Left lobe of liver (tissue), 2 donors: ENCODE measurements around the gene DISP2. TPM values are rescaled to one million over a fixed set of nuclear protein-coding genes. Genes with fewer than 3 reads are reported as not detected.
A peak's percentile ranks its signal among the peaks of the same experiment; 100 is the strongest.

Source experiments
- ATAC-seq: fragments of 200-7000 bp; cut with Tn5 transposase; one replicate; pipeline ENCODE4 v1.9.1; 2020; ENCODE audit warnings: mild to moderate bottlenecking, moderate library complexity
- DNase-seq: peaks from one replicate; pipeline ENCODE4 v3.0.0-alpha.2; 2020; ENCODE audit warnings: low spot score
- total RNA-seq: library from RNA; stranded (reverse); gene quantifications from one replicate; pipeline ENCODE4 v1.2.1, GENCODE V29; 2021
- donor health status: DM: no; HTN: no; CAD: no; lungs with moderate emphysema.
- donor health status: DM: no; HTN: yes; CAD: no.

Gene DISP2
- total RNA-seq, 1 donor from 2014 or later, result 0.25 TPM

DNA sequence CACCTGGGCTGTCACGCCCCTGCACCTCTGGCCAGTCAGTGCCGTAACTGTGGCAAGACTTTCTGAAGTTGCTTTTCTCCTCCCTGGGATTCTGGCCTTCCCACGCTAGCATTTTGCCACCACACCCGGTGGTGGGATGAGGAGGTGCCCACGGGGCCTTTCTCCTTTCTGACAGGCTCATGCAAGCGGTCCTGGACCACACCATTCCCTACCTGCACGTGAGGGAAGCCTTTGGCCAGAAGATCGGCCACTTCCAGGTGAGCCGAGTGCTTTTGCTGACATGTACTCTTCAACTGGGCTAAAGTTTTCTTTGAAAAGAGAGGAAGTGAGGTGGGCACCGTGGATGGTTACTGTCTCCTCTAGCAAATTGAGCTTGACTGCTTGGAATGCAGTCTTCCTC lies 57.2 kb downstream of the DISP2 start:
- ATAC-seq (no peak), DNase-seq (no peak)

DNA sequence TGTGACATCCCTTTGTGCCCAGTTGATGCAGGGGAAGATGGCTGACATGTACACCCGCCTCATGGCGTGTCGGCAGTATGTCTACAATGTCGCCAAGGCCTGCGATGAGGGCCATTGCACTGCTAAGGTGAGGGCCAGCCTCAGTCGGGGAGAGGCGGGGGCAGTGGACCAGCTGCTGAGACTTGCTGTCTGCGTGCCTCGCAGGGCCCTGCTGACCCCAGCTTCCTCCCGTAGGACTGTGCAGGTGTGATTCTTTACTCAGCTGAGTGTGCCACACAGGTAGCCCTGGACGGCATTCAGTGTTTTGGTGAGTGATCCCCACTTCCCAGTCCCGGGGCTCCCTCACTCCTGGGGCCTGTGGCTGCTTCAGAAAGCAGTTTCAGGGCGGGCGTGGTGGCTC lies 58.0 kb downstream of the DISP2 start:
- ATAC-seq (no peak), DNase-seq (no peak)

- no peak for DNase-seq
- ATAC-seq, result no peak
These were observed 60.1 kb downstream of the DISP2 start for GRCh38 chr15:40418126-40418525.

- ATAC-seq (peak; percentile 57), DNase-seq (peak; percentile 70)
These were observed 62.2 kb downstream of the DISP2 start for GRCh38 chr15:40420071-40420713.

- DNase-seq, result peak; percentile 83
- peak; percentile 59 for ATAC-seq
These were observed 62.8 kb downstream of the DISP2 start for GRCh38 chr15:40420793-40421192.

DNA sequence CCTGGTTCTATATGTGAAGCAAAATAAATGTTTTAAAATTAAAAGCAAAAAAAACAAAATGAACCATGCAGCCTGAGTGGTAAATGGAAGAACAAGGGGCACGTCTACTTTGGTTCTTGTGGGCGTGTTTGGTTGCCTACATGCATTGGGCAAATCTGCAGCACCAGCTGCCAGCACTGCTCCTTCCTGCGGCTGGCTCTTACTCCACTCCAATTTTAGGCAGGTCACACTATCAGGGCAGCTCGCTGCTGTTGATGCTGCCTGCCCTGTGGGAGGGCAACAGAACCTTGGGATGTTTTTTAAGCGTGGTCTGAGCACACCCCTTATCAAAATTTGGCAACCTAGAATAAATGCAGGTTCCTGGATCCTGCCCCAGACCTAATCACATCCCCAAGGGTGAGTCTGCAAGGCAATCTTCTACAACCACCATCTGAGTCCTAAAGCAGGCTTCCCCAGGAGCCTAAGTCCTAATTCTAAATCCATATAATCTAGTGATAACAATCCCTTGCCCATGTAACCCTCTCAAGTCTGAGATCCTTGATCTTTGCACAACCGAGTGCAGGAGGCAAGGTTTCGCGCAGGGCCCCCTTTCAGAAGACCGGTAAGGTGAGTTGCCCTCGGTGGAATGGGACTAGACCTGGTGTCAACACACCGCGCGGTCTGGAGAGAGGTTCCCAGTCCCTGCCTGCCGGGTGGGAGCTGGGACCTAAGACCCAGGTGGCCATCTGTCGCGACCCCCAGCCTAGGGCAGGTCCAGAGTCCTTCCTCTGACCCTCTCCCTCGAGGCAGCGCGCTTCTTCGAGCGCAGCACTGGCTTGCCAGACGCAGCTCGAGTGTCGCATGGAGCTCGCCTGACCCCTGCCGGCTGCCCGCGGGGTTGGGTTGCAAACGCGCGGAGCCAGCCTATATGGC lies 63.5 kb downstream of the DISP2 start:
- ATAC-seq (peak; percentile 87), DNase-seq (peak; percentile 84)

DNA sequence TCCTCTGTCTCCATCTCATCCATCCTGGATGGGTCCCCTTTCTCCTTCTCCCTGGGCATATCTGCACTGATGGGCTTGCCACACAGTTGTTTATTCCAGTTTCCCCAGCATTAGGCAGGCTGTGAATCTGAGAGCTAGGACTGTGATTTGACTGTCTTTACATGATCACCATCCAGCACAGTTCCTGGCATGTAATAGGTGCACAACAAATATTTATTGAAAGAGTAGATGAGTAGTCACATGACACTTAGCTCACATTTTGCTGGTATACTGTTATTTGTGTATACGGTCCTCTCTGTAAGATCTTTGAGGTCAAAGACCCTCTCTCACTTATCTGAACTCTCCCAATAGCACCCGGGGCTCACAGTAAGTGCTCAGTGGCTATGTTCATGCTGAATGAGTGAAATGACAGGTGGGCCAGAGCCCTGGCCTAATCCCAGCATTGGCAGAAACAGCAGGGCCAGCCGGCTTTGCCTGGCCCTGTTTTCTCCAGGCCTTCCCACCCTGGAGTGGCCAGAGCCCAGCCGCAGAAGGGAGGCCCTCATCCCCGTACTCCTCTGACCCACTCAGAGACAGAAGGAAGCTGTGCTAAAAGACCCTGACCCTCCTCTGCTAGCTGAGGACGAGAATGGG lies 66.6 kb downstream of the DISP2 start:
- ATAC-seq, result no peak

GRCh38 chr15:40425681-40426080 lies 67.7 kb downstream of the DISP2 start:
- no peak for ATAC-seq

More for the DNA sequence above, 66.6 kb downstream of the DISP2 start:
- no peak for DNase-seq

DNA sequence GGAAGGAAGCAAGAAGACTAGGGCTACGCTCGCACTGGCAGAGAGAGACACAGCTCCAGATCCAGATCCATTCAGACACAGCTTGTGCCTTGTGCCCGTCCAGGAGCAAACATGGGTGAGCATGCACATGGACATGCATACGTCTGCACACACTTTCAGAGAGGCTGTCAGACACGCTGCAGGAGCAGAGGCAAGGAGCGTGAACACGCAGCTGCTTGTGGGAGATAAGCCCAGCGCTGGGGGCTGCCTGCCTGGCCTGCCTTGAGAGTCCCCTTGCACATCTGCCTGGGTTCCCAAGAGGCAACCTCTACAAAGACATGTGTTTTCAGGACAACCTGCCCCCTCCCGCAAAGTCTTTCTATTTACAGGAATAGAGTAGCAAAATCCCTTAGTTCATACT lies 69.2 kb downstream of the DISP2 start:
- no peak for DNase-seq
- ATAC-seq, result no peak

More at GRCh38 chr15:40425681-40426080, 67.7 kb downstream of the DISP2 start:
- no peak for DNase-seq

DNA sequence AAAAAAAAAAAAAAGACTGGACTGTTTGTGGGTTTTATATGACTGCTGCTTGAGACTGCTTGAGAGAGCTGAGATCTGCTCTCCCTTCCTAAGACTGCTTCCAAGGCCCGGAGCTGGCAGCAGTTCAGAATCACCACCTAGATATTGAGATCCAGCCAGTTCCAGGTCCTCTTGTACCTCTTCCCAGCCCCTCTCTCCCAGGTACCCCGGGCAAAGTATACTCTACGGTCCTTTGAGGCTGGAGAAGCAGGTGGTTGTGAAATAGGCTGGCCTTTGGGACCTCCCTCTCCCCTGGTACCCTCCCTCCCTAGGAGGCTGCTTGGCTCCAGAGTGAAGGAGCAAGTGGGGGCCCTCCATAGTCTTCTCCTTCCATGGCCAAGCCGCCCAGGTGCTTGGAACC lies 70.2 kb downstream of the DISP2 start:
- ATAC-seq (no peak), DNase-seq (no peak)

Other genes with a start within 250 kb of the DISP2 start
- 3.3 TPM for gene BMF, start 249.3 kb upstream of the DISP2 start, total RNA-seq
- gene BUB1B, start 197.2 kb upstream of the DISP2 start, total RNA-seq, result 0.68 TPM
- not detected for gene PAK6, start 119.2 kb upstream of the DISP2 start, total RNA-seq
- not detected for gene ANKRD63, start 75.2 kb upstream of the DISP2 start, total RNA-seq
- gene PLCB2, start 50.3 kb upstream of the DISP2 start, total RNA-seq, result 8.7 TPM
- 7.7 TPM for gene INAFM2, start 34.5 kb upstream of the DISP2 start, total RNA-seq
- 16.6 TPM for gene CCDC9B, start 17.3 kb upstream of the DISP2 start, total RNA-seq
- gene PHGR1, start 7.2 kb upstream of the DISP2 start, total RNA-seq, result not detected
- 9.2 TPM for gene KNSTRN, start 24.5 kb downstream of the DISP2 start, total RNA-seq
- gene IVD, start 47.6 kb downstream of the DISP2 start, total RNA-seq, result 229 TPM
- gene BAHD1, start 82.7 kb downstream of the DISP2 start, total RNA-seq, result 12.8 TPM
- gene CHST14, start 112.8 kb downstream of the DISP2 start, total RNA-seq, result 5.3 TPM
- 6.5 TPM for gene CCDC32, start 206.8 kb downstream of the DISP2 start, total RNA-seq
- 7.4 TPM for gene RPUSD2, start 211.1 kb downstream of the DISP2 start, total RNA-seq
- gene KNL1, start 236.0 kb downstream of the DISP2 start, total RNA-seq, result 1.7 TPM